SKM-1 treated with dmso at 0.1 percent for 144 hours (cell line): ENCODE measurements around the gene ZNF385B.

Source experiments
- DNase-seq: peaks from one replicate; lab custom pipeline; 2025; ENCODE audit not compliant: unreplicated experiment; lab: John Stamatoyannopoulos, UW

ZNF385B gene

GRCh38 chr2:179751163-179751809 is 110.1 kb downstream of the ZNF385B start:
- DNase-seq = peak; percentile 37

GRCh38 chr2:179749210-179749609 is 112.2 kb downstream of the ZNF385B start:
- no peak for DNase-seq

GRCh38 chr2:179746981-179747380 is 114.4 kb downstream of the ZNF385B start:
- DNase-seq = no peak

GRCh38 chr2:179745635-179746256 is 115.7 kb downstream of the ZNF385B start:
- no peak for DNase-seq

- no peak for DNase-seq
Observed at GRCh38 chr2:179744401-179744800, 117.0 kb downstream of the ZNF385B start.

GRCh38 chr2:179741317-179741716 is 120.1 kb downstream of the ZNF385B start:
- DNase-seq = no peak

- no peak for DNase-seq
Observed at GRCh38 chr2:179729966-179730365, 131.4 kb downstream of the ZNF385B start.

GRCh38 chr2:179726461-179727180 is 134.8 kb downstream of the ZNF385B start:
- DNase-seq = no peak

GRCh38 chr2:179724403-179724802 is 137.0 kb downstream of the ZNF385B start:
- no peak for DNase-seq

GRCh38 chr2:179720173-179720772 is 141.1 kb downstream of the ZNF385B start:
- no peak for DNase-seq

GRCh38 chr2:179715871-179716270 is 145.5 kb downstream of the ZNF385B start:
- no peak for DNase-seq

- DNase-seq = no peak
Observed at GRCh38 chr2:179715196-179715595, 146.2 kb downstream of the ZNF385B start.

- no peak for DNase-seq
Observed at GRCh38 chr2:179712825-179713224, 148.6 kb downstream of the ZNF385B start.

- no peak for DNase-seq
Observed at GRCh38 chr2:179711375-179711774, 150.0 kb downstream of the ZNF385B start.

GRCh38 chr2:179703702-179704101 is 157.7 kb downstream of the ZNF385B start:
- DNase-seq = no peak

- DNase-seq = no peak
Observed at GRCh38 chr2:179702912-179703311, 158.5 kb downstream of the ZNF385B start.

GRCh38 chr2:179701524-179702110 is 159.8 kb downstream of the ZNF385B start:
- no peak for DNase-seq

- DNase-seq = no peak
Observed at GRCh38 chr2:179695486-179695885, 165.9 kb downstream of the ZNF385B start.

GRCh38 chr2:179694963-179695362 is 166.4 kb downstream of the ZNF385B start:
- no peak for DNase-seq

- no peak for DNase-seq
Observed at GRCh38 chr2:179692610-179693009, 168.8 kb downstream of the ZNF385B start.

- no peak for DNase-seq
Observed at GRCh38 chr2:179692043-179692442, 169.4 kb downstream of the ZNF385B start.
